Right hindlimb (tissue), 1 donor: Measurements from ENCODE around the gene CFLAR.
"Not testable (repeated sequence)": the region's sequence is repeated elsewhere in the genome, so short reads cannot be mapped to it uniquely, and the experiment has no call there.

Experiments
- DNase-seq: peaks from one replicate; pipeline ENCODE4 v3.0.0-alpha.2; 2018

The CFLAR gene

DNA sequence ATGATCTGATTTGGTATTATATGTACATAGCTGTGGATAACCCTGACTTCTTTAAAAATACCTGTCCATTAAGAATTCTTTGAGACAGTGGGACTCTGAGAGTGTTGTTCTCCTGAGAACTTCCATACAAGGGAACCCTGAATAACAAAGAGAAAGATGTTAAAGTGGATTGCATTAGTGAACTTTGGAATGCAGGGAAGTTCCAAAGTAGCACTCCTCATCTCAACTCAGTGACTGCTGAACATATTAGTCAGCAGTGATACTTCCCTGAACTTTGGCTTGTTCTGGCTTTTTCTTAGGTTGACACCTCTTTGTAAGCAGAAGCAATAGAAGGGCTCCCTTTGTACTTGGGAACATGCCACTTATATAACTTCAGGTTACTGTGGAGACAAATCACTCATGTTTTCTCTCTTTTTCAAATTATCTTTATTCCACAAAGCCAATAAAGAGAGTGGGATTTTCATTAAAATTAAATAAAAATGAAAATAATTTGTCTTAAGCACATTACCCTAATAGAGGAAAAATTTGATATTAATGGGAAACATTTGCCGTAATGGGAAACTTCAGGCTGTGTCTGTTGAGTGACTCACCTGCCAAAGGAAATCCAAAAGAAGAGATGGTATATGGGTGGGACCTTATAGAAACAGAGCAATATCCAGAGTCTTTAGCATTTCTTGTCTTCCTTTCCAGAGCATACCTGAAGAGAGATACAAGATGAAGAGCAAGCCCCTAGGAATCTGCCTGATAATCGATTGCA, 33.3 kb downstream of the CFLAR start:
- no peak for DNase-seq

DNA sequence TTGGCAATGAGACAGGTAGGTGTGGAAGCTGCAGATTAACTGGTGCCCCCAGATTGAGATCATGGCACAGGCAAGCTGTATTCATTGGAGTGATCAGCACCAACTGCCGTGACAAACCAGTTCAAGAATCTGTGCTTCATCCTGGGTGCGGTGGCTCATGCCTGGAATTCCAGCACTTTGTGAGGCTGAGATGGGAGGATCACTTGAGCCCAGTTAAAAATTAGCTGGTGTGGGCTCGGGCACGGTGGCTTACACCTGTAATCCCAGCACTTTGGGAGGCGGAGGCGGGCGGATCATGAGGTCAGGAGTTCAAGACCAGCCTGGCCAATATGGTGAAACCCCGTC, 33.8 kb downstream of the CFLAR start:
- not testable (repeated sequence) for DNase-seq

DNA sequence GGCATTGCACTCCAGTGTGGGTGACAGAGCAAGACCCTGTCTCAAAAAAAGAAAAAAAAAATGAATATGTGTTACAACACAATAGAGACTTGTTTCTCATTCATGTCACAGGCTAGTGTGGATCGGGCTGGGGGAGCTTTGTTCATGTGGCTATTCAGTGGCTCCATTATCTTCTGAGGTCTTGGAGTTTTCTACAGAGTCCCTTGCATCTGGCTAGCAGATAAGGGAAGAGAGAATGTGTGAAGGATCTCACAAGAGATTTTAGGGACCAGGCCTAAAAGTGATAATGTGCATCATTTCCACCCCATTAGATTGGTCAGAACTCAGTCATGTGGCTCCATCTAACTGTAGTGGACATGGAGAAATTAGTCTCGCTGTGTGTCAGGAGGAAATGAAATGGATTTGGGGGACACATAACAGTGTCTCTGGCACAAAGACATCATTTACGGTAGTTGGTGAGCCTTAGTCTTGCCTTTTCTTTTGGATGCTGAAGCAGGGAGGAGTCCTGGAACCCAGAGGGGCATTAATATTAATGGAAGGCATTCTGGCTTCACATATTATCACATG, 34.6 kb downstream of the CFLAR start:
- DNase-seq, result no peak

DNA sequence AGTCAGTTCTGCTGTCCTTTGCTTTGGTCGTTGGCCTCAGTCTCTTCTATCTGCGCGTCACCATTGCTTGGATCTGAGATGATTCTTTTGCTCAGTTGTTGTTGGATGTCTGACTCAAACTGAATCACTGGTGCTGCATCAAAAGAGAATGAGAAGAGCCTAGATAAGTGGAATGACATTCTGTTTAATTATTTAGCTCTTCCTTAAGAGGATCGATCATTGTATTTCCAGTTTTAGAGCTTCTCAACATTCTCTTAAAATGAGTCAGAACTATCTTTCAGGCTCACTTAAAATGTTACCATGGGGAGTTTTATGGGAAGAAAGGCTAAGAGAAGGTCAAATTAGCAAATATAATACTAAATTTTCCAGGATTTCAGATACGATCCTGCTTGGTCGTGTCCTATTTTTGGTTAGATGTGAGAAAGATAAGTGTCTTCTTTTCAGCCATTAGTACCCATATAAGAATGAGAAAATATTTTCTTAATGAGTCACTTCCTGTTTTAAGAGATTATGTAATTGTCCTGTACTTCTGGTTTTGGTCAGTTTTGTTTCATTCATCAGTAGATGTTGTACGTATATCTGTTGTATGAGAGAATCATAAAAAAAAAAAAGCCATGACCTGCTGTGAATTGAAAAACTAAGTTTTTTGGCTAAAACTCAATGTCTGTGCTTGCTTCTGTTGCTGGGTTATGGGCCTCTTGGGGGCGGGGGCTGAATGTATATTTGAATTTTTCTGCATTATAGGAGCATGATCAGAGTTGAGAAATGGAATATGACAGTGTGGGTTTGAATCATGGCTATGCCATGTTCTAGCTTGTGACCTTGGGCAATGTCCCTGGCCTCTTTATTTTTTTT, 35.4 kb downstream of the CFLAR start:
- DNase-seq, result no peak

DNA sequence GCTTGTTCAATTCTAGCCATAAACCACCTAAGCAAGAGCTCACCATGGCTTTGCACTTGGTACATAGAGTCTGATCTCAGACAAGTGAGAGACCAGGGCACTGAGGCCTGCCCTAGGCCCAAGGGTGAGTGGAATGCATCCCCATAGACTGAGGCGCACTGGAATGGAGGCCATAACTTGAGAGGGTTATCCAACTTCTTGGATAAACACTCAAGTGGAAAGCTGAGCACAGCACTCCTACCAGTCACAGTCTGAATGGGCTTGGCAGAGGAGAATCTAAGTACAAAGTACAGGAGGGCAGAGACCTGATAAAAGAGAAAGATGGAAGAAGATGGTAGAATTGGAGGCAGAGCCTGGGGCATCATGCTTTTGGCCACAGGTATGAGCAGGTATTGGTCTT, 36.6 kb downstream of the CFLAR start:
- no peak for DNase-seq

DNA sequence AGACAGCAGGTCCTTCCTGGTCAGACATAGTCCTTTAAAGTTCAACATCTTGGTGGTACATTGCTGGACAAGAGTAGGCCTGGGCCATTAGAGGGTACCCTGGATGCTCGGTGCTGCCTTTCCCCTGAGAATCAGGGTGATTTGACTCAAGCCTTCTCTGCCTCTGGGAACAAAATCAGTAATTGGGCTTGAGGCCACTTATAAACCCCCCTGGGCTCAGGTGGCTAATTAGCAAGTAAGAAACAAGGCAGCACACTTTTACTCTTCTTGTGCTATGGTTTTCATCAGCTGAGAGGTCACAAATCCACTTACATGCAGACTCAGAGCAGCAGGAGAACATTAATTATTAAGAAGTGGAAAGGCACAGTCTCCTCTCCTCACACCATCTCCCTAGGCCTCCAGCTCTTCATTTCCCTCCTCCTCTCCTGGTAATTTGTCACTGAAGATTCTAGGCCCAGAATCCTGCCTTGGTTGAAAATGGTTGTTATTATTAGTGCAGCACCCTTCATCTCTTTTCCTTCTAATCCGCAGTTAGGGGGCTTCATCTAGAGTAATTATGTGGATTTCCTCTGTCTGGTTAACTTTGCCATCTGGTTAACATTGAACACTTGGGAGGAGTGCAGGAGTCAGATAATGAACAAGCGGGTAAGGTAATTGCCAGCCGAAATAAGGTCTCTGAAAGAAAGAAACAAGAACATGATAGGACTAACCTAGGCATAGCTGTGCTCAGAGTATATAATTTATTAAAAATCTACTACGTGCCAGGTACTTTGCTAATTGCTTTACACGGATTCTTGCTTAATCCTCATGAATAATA, 37.2 kb downstream of the CFLAR start:
- DNase-seq, result no peak

DNA sequence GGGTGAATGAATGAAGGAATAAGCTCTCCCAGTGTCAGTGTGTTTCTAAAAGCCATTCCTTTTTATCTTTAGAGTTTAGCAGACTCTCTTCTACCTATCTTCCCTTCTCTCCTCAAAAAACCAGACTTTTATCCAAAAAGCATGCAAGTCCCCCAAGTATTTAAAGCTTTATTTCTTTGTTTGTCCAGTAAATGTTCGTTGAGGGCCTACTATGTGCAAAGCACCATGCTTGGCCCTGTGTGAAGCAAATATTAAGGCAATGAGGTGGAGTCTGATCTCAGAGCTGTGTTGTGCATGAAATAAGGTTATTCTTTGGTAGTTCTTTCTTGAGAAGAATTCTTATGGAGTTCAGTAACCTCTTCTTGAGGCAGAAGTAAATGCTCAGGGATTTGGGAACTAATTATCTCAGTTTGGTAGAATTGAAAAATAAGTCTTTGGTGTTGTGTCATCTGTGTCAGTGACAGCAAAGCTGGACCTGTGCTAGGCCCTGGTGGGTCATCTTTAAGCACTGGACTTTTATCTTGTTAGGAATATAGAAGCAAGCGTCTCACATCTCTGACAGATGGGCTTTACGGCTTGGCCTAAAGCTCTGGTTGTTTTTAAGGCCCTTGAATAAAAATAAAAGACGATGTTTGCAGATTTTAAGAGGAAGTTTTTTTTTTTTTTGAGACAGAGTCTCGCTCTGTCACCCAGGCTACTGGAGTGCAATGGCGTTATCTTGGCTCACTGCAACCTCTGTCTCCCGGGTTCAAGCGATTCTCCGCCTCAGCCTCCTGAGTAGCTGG, 38.8 kb downstream of the CFLAR start:
- DNase-seq, result no peak

DNA sequence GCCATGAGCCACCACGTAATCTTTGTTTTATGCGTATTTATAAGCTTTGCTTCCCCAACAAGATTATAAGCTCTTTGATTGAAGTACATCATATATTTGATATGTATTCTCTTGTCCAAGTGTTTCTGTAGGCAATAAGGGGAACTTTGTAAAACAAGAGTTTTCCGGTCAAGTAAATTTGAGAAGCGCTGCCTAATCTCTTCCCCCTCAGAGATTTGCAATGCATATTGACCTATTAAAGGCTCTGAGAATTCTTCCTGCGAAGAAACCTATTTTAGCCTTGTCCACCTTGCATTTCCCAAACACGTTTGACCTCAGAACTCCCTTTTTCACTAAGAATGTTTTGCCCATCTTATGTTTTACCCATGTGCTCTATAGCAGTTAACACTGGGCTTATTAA, 40.1 kb downstream of the CFLAR start:
- no peak for DNase-seq

DNA sequence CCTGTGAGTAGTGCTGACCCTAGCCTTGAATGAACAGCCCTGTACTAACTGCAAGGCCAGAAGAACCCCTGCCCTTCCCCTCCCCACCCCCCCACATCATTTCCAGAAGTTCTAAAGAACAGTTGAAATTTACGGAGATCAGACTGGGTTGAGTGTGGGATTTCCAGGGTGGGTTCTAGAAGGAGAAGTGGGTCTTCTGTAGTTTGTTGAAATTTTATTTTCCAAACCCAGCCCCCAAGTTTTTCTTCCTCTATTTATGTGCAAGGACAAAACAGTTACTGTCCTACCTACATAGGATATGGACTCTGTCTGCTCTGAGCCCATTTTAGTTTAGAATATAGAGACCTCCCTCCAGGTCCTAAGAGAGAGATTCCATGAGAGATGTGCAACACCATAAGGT, 40.7 kb downstream of the CFLAR start:
- DNase-seq, result no peak

DNA sequence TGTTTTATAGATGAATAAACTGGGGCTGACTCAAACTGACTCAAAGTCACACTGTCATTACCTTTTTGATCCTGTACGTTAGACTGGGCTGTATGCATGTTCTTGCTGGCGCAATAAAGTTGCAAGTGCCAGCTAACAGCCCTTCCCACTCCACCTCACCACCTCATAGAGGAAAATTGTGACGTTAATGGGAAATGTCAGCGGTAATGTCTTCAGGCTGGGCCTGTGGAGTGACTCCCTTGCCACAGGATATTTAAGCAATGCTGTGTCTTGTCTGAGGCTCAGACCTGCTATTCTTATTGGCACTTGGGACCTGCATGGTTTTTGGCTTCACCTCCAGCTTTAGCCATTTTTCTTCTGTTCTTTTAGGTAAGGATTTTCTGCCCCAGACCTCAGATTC, 41.7 kb downstream of the CFLAR start:
- no peak for DNase-seq

DNA sequence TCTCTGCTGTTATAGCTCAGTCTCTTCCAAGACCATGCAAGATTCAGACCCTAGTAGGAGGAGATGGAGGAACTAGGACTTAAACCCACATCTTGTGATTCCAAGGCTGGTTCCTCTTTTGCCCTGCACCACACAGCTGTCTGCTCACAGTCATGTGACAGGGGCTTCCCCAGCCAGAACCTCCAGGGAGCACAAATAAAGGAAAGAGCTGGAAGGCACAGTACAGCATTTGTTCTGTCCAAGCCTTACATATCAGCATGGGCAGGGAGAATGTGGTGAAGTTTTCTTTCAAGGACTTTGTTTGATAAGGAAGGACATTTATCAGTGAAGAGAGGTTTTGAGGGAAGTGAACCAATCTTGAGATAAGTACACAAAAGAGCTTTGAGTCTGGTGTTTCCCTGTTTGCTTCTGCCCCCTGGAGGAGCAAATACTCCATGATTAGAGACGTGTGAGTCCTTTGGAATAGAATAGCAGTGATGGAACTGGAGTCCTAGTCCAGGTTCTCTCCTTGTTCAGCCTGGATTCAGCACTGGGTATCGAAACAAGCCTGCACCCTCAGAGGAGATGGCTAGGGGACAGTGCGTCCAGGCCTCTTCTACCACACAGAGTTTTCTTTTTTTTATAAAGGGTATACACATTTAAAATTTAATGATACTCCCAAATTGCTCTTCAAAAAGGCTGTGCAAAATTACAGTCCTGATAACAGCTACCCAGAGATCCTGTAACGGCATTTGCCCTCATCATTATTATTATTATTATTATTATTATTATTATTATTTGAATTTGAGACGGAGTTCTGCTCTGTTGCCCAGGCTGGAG, 42.4 kb downstream of the CFLAR start:
- peak; percentile 56 for DNase-seq

DNA sequence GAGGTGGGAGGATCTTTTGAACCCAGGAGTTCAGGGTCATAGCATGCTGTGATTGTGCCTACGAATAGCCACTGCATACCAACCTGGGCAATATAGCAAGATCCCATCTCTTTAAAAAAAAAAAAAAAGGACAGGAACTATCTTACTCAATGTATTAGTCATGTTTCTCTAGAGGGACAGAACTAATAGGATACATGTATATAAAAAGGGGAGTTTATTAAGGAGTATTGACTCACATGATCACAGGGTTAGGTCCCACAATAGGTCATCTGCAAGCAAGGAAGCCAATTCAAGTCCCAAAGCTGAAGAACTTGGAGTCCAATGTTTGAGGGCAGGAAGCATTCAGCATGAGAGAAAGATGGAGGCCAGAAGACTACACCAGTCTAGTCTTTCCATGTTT, 48.2 kb downstream of the CFLAR start:
- DNase-seq, result no peak

DNA sequence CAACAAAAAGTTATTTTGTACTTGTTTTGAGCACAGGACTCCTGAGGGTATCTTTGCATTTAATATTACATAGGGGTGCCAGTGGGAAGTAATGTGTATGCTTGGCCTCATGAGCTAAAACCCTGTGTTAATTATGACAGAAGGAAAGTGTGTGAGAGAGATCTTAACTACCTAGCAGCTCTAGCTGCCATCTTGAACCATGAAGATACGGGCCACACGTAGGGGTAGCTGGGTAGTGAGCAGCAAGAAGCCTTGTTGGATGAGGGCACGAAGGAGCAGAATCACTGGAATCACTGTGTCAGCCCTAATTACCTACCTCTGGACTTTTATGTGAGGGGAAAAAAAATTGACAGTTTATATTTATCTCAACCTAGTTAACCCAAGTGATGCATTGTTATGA, 51.6 kb downstream of the CFLAR start:
- no peak for DNase-seq

DNA sequence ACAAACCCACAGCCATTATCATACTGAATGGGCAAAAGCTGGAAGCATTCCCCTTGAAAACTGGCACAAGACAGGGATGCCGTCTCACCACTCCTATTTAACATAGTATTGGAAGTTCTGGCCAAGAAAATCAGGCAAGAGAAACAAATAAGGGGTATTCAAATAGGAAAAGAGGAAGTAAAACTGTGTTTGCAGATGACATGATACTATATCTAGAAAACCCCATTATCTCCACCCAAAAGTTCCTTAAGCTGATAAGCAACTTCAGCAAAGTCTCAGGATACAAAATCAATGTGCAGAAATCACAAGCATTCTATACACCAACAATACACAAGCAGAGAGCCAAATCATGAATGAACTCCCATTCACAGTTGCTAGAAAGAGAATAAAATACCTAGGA, 52.5 kb downstream of the CFLAR start:
- not testable (repeated sequence) for DNase-seq

DNA sequence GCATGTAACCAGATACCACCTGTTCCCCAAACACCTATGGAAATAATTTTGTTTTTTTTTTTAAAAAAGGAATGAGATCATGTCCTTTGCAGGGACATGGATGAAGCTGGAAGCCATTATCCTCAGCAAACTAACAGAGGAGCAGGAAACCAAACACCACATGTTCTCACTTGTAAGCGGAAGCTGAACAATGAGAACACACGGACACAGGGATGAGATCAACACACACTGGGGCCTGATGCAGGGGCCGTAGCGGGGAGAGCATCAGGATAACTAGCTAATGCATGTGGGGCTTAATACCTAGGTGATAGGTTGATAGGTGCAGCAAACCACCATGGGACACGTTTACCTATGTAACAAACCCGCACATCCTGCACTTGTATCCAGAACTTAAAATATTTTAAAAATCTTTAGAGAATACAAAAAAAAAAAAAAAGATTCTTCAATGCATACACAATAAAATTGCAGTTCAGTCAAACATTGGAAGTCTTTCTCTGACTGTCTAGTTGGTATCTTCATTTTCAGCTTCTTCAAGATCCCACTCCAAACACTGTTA, 55.4 kb downstream of the CFLAR start:
- no peak for DNase-seq

DNA sequence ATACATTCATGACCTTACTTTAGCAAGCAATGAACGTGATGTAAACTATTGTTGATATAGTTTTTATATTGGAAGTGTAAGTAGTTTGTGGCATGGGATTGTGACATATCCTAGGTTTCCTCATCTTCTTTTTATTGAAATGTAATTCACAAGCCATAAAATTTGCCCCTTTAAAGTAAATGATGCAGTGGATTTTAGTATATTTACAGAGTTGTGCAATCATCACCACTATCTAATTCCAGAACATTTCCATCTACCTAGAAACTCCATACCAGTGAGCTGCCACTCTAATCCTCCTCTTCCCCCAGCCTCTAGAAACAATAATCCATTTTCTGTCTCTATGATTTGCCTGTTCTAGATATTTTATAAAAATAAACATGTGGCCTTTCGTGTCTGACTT, 56.3 kb downstream of the CFLAR start:
- no peak for DNase-seq

DNA sequence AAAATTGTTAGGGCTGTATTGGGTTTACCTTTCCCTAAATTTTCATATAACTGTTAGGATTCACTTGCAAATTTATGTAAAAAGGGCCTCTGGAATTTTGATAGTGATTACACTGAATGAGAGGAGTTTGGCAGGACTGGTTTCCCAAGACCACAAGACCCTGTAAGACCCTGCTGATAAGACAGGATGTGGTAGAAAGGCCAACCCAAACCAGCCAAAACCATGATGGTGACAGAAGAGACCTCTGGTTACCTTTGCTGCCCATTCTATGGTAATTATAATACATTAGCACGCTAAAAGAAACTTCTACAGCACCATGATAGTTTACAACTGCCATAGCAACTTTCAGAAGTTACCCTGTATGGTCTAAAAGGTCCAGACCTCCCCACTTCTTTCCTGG, 58.7 kb downstream of the CFLAR start:
- no peak for DNase-seq

DNA sequence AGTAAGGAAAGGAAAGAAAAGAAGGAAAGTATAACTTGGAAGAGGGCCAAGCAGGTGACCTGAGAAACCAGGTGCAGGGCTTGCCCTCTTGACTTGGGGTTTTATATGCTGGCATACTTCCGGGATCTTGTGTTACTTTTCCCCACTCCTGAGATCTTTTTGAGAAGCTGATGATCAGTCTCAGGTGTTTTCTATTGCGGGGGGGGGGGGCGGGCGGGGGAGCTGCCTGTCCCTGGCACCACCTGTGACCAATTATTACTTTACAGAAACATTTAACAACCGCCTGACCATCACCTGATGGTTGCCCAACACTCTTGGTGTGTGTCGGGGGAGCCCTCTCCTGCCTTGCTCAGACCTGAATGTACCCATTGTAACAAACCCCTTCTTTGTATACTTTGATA, 60.1 kb downstream of the CFLAR start:
- DNase-seq, result no peak

DNA sequence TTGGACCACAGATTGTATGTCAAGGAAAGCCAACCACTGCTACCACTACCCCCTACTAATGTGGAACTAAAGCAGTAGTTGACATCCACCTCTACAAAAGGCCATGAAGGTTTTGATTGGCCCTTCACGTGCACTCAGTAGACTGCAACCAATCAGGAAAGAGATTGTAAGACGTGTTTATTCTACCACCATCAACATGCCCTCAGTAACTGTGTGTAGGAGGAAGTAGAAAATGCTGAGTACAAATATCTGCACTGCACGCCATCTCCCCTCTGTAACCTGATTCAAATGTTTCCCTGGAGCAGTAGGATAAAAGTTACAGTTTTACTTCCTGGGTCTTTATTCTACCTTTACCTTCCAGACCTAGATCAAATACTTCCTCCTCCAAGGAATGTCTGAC, 64.0 kb downstream of the CFLAR start:
- no peak for DNase-seq

DNA sequence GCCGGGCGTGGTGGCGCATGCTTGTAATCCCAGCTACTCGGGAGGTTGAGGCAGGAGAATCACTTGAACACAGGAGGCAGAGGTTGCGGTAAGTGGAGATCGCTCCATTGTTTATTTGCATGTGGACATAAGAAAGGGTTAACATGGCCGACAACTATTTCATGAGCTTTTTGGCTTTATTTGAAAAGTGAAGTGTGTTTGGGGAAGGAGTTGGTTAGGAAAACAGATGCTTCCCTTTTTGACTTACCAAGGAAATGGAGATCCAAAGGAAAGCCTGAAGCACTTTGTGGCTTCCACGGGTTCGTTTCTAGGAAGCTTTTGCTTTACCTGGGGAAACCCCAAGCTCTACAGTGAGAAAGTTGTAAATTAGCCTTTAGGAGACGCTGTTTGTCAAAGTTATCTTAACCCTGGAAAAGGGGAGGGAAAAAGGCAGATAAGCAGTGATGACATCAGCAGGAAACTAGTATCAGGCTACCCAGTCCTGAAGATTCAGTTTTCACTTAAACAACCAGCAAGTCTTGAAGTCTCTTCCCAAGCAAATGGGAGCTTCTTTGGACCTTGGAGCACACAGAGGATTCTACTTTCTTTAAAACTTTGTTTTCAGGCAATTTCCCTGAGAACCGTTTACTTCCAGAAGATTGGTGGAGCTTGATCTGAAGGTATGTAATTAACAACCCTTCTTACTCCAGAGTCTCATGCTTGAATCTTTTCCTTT, 66.8 kb downstream of the CFLAR start, which contains the start of gene CASP10:
Gene CASP10 (plus strand): TSS at position 492 of the 715 bp plus-strand sequence. CDS start 2,637 bp downstream, outside the sequence.
- DNase-seq, result no peak
